AG09309 (cell line): ENCODE results near the gene ELFN1.

Source experiments
- DNase-seq: peaks from one replicate; pipeline ENCODE4 v3.0.0-alpha.2; 2010; ENCODE audit warnings: low read depth
- H3K4me3 ChIP-seq: 2 replicates; pipeline ENCODE4 v1.5.1; 2011; ENCODE audit warnings: mild to moderate bottlenecking, low read depth, low read length, moderate library complexity; ENCODE audit not compliant: control insufficient read depth
- CTCF ChIP-seq: IDR thresholded peaks from 2 replicates; pipeline ENCODE4 v1.5.1; 2011; ENCODE audit warnings: mild to moderate bottlenecking, low read depth, low read length, inconsistent platforms; ENCODE audit not compliant: insufficient read depth, control insufficient read depth; ENCODE audit errors: missing control alignments

ELFN1 gene

GRCh38 chr7:1694611-1695511 is 24.8 kb downstream of the ELFN1 start:
- no peak for TF ChIP-seq CTCF
- DNase-seq = no peak
- no peak overlapping the region for H3K4me3 ChIP-seq

- DNase-seq = no peak
- TF ChIP-seq CTCF = no peak
- H3K4me3 ChIP-seq = no peak overlapping the region
These were observed 25.9 kb downstream of the ELFN1 start for GRCh38 chr7:1695800-1696454.

- H3K4me3 ChIP-seq = no peak overlapping the region
- TF ChIP-seq CTCF = no peak
- DNase-seq = no peak
These were observed 26.8 kb downstream of the ELFN1 start for GRCh38 chr7:1696671-1697498.

- no peak for TF ChIP-seq CTCF
- DNase-seq = no peak
- H3K4me3 ChIP-seq = no peak overlapping the region
These were observed 27.5 kb downstream of the ELFN1 start for GRCh38 chr7:1697499-1698125.

GRCh38 chr7:1698201-1698600 is 28.1 kb downstream of the ELFN1 start:
- H3K4me3 ChIP-seq = no peak overlapping the region
- no peak for TF ChIP-seq CTCF
- no peak for DNase-seq

GRCh38 chr7:1698951-1699350 is 28.9 kb downstream of the ELFN1 start:
- no peak for TF ChIP-seq CTCF
- H3K4me3 ChIP-seq = no peak overlapping the region
- DNase-seq = no peak
